Stimulated activated naive CD4-positive, alpha-beta T cell treated with Interleukin-2 at 50 U/mL for 16 hours (primary cell): ENCODE results near the gene OR56A3.
A peak's percentile ranks its signal among the peaks of the same experiment; 100 is the strongest.
"Not testable (repeated sequence)": the region's sequence is repeated elsewhere in the genome, so short reads cannot be mapped to it uniquely, and the experiment has no call there.

ENCODE experiments used
- DNase-seq: peaks from one replicate; lab custom pipeline; 2025; lab: John Stamatoyannopoulos, UW

Gene OR56A3, protein sequence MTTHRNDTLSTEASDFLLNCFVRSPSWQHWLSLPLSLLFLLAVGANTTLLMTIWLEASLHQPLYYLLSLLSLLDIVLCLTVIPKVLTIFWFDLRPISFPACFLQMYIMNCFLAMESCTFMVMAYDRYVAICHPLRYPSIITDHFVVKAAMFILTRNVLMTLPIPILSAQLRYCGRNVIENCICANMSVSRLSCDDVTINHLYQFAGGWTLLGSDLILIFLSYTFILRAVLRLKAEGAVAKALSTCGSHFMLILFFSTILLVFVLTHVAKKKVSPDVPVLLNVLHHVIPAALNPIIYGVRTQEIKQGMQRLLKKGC

GRCh38 chr11:5941951-5942350 is at the start of gene OR56A3:
TSS of gene OR56A3 (plus strand) at chr11:5942251. CDS start at chr11:5947347, 5,096 bp downstream.
- DNase-seq = no peak

- DNase-seq = no peak
These were observed 49.1 kb upstream of the OR56A3 start, which contains the start of gene OR52E5 for GRCh38 chr11:5892908-5893307. TSS of gene OR52E5 (plus strand) at chr11:5893208. CDS start at chr11:5900777, 7,569 bp downstream.

- DNase-seq = no peak
These were observed 42.5 kb upstream of the OR56A3 start for GRCh38 chr11:5899534-5899933.

DNA sequence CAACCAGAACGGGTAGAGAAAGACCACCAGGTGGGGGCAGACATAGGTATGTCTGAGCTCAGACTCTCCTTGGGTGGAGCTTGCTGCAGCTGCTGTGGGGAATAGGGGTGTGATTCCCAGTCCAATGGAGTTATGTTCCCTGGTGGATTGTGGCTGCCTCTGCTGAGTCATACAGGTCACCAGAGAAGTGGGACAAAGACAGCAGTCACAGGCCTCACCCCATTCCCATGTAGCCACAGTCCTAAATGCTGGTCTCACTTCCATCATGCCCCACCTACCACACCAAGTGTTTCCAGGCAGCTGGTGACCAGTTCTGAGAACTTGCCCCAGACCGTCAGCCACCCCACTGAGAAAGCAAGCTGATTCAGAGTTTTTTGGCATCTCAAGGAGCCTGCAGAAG is 31.5 kb upstream of the OR56A3 start:
- DNase-seq = no peak

DNA sequence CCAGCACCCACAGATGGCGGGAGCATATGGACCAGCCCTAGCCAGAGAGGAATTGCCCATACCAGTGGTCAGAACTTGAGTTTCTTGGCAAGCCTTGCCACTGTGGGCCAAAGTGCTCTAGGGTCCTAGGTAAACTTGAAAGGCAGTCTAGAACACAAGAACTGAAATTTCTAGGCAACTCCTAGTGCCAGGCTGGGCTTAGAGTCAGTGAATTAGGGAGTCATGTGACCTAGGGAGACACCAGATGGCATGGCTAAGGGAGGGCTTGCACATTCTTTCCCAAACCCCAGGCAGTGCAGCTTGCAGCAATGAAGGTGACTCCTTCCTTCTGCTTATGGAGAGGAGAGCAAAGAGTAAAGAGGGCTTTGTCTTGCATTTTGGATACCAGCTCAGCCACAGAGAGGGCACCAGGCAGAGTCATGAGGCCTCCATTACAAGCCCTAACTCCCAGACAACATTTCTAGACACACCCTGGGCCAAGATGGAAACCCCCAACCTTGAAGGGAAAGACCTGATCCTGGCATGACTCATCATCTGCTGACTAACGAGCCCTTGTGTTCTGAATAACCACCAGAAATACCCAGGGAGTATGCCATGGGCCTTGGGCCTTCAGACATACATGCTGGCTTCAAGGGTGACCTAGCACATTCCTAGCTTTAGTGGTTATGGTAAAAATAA is 19.2 kb upstream of the OR56A3 start:
- DNase-seq = peak; percentile 2

GRCh38 chr11:5923427-5923776 is 18.6 kb upstream of the OR56A3 start:
- no peak for DNase-seq

GRCh38 chr11:5923794-5924193 is 18.3 kb upstream of the OR56A3 start:
- DNase-seq = no peak

- no peak for DNase-seq
These were observed 13.8 kb upstream of the OR56A3 start for GRCh38 chr11:5928271-5928670.

GRCh38 chr11:5928811-5929210 is 13.2 kb upstream of the OR56A3 start:
- no peak for DNase-seq

- DNase-seq = no peak
These were observed 12.3 kb upstream of the OR56A3 start for GRCh38 chr11:5929571-5930368.

DNA sequence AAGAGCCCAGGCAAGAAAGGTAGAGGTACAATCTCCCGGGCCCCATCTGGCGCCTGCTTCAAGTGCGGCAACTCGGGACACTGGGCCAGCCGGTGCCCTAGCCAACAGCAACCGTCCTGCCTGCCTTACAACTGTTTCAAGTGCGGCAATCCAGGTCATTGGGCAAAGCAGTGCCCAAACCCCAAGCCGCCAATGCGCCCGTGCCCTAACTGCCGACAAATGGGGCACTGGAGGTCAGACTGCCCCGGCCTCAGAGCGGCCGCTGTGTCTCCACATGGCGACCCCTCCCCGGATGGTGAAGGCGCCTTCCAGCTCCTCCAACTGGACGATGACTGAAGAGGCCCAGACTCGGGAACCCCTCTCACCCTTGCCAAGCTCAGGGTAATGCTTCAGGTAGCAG is 11.4 kb upstream of the OR56A3 start:
- no peak for DNase-seq

GRCh38 chr11:5931061-5931460 is 11.0 kb upstream of the OR56A3 start:
- no peak for DNase-seq

DNA sequence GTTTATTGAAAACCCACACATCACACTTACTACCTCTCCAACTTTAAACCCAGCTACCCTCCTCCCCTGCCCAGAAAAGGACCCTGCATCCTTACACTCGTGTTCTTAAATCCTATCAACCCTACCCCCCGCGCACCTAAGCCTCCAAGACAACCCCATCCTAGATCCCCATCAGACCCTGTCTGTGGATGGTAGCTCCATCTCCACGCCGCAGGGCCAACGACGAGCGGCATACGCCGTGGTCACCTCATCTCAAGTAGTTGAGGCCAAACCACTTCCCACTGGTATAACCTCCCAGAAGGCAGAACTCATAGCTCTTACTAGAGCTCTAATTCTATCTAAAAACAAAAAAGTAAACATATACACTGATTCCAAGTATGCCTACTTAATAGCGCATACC is 9.4 kb upstream of the OR56A3 start:
- no peak for DNase-seq

DNA sequence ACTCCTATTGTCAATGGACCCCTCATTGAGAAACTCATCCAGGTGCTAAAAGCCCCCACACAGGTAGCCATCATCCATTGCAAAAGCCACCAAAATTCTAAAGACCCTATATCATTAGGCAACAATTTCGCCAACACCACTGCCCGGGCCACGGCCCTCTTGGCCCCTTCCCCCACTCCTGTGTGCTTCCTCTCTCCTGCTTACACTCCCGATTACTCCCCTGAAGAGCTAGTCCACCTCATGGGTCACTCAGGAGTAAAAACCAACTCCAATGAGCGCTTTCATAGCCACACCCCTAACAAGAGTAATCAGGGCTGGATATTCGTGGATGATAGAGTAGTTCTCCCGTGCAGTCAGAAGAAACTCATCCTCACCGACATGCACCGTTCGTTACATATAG is 8.9 kb upstream of the OR56A3 start:
- DNase-seq = no peak

DNA sequence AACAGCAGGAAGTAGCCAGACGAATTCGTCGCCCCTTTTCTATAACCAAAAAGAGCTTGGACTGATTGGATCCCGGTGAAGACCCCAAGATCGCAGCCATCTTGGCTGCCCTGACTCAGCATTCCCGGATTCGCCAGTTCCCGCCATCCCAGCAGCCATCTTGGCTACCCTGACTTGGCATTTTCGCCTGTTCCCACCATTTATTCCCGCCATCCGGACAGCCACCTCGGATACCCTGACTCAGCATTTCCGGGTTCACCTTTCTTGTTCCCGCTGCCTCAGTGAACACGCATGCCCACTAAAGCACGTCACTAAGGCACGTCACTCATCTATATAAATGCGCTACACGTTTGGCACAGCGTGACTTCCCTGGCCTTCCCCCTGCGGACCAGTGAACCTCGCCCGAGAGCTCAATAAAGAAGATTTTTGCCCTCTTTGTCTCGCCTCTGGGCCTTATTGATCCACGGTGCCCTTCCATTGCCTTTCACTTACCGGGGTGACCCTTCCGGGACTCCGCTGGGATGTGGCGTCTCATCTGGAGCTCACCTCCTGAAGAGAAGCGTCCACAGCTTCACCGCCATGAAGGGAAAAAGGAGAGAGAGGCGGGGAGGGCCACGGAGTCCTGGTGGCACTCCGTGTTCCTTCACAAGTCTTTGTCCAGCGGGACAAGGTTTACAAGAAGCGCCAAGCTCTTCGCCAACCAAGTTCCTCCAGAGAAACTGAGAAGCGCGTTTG is 4.0 kb upstream of the OR56A3 start:
- no peak for DNase-seq

DNA sequence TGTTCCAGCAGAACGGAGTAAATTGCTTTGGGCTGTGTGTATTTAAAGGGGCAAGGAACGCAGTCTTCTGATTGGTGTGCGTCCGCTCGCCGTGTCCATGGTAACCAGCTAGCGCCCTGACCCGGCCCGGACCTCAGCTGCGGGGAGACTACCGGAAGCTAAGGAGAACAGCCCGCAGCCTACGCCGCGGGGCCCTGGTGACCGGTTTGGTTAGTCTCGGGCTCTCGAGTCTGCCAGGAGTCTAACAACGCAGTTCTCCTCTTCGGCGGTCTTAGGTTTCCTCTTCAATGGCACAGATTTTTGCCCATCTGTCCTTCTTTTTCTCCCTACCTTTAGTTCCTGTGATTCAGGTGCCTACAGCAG is 3.5 kb upstream of the OR56A3 start:
- no peak for DNase-seq

DNA sequence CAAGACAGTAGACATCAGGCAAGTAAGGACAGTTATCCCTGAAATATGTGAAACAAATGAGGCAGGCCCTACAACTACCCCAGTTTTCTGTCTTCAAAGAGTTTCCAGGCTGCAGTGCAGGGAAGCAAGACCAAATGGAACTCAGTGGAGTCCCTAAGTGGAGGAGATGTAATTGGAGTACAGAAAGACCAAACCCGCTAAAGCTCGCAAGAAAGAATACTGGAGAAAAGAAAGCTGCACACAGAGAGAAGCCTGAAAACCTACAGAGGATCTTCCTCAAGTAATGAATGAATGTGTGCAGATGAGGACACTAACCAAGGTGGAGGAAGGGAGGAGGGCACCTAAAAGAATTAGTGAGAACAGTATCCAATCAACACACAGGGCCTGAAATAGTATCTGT is 1.3 kb upstream of the OR56A3 start:
- no peak for DNase-seq

DNA sequence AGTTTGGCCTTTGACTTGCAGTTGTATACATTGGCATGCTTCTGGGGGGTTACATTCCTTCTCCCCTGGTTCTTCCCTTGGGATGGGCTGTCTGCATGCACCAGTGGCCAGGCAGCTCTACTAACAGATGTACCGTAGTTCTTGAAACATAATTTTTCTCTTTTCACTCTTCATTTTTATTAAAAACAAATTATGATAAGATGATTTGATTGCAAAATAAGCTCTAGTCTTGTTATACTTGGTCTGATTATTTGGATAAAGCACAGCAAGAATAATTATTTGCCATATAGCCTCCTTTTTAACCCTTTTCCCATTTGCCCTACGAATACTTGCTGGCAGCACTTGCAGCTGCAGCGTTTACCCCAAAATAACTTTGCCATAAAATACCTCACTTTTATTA is 13.5 kb downstream of the OR56A3 start:
- no peak for DNase-seq

DNA sequence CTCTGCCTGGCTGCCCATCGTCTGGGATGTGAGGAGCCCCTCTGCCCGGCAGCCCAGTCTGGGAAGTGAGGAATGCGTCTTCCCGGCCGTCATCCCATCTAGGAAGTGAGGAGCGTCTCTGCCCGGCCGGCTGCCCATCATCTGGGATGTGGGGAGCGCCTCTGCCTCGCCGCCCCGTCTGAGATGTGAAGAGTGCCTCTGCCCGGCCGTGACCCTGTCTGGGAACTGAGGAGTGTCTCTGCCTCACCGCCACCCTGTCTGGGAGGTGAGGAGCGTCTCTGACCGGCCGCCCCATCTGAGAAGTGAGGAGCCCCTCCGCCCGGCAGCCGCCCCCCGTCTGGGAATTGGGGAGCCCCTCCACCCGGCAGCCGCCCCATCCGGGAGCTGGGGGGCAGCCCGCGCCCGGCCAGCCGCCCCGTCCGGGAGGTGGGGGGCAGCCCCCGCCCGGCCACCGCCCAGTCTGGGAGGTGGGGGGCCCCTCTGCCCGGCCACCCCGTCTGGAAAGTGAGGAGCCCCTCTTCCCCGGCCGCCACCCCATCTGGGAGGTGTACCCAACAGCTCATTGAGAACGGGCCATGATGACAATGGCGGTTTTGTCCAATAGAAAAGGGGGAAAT is 18.8 kb downstream of the OR56A3 start:
- not testable (repeated sequence) for DNase-seq

DNA sequence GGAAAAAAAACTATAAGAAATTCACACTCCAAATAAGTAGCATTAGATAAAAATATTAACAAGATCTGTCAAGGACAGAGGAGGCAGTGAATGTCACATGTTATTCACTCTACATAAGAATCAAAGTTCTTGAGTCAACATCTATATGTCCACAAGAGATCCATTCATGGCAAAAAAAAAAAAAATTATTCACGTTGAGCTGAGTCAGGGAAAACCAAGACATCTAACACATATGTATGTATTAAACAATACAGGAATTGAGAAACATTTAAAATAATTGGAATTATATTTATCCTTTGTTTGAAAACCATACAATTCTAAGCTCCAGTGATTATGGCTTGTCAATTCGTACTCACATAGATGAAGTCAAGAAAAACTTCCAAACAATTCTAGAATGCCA is 24.9 kb downstream of the OR56A3 start:
- no peak for DNase-seq

DNA sequence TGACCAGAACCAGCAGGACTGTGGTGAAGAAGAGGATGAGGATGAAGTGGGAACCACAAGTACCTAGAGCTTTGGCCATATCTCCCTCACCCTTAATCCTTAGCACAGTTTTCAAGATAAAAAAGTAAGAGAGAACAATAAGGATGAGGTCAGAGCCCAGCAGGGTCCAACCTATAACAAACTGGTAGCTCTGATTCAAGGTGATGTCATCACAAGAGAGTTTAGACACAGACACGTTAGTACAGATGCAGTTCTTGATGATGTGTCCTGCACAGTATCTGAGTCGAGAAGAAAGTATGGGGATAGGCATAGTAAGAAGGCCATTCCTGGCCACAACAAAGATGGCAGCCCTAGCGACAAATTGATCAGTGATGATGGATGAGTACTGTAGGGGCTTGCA is 25.7 kb downstream of the OR56A3 start:
- DNase-seq = no peak

- no peak for DNase-seq
These were observed 26.3 kb downstream of the OR56A3 start, which contains the start of gene OR56A5 for GRCh38 chr11:5968394-5968793. TSS of gene OR56A5 (minus strand) at chr11:5968494. CDS start at chr11:5968494, 0 bp downstream.
